ENCODE data around the gene EIF6.

The EIF6 gene

GRCh38 chr20:35235881-35236280, 48.7 kb downstream of the EIF6 start:
- in situ Hi-C loops (cut with MboI; ENCODE audit: low sequenced_read_pairs), result no loop called here

- in situ Hi-C loops (cut with MboI; ENCODE audit: low sequenced_read_pairs), result no loop called here
These were observed 52.0 kb downstream of the EIF6 start for GRCh38 chr20:35232575-35232974.
